ENCODE measurements around the gene ADRM1.

The ADRM1 gene, protein sequence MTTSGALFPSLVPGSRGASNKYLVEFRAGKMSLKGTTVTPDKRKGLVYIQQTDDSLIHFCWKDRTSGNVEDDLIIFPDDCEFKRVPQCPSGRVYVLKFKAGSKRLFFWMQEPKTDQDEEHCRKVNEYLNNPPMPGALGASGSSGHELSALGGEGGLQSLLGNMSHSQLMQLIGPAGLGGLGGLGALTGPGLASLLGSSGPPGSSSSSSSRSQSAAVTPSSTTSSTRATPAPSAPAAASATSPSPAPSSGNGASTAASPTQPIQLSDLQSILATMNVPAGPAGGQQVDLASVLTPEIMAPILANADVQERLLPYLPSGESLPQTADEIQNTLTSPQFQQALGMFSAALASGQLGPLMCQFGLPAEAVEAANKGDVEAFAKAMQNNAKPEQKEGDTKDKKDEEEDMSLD

GRCh38 chr20:62302341-62303061 is at the start of gene ADRM1:
Gene ADRM1, plus strand, starts transcription at chr20:62302997. Its CDS starts 572 bp downstream, at chr20:62303569.
- peak; percentile 93 to 96 (median 94) for DNase-seq (ENCODE audit: low read depth in 3 of 3)

DNA sequence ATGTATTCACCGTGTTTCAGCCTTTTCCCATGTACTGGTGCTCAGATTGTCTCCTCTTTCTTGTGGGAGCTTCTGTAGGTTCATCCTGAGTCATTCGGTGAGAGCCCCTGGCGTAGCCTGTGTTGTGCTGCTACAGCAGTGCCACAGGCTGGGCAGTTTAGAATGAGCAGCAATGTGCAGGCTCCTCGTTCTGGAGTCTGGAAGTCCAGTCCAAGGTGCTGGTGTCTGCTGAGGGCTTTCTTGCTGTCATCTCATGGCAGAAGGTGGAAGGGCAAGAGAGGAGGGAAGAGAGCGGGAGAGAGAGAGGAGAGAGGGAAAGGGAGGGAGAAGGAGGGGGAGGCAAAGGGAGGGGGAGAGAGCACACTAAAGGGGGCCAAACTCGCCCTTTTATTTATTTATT is 49.4 kb upstream of the ADRM1 start:
- no peak for DNase-seq (ENCODE audit: low read depth in 3 of 3)

- DNase-seq (ENCODE audit: low read depth in 3 of 3) = no peak
Observed at GRCh38 chr20:62254021-62254724, 48.6 kb upstream of the ADRM1 start.

DNA sequence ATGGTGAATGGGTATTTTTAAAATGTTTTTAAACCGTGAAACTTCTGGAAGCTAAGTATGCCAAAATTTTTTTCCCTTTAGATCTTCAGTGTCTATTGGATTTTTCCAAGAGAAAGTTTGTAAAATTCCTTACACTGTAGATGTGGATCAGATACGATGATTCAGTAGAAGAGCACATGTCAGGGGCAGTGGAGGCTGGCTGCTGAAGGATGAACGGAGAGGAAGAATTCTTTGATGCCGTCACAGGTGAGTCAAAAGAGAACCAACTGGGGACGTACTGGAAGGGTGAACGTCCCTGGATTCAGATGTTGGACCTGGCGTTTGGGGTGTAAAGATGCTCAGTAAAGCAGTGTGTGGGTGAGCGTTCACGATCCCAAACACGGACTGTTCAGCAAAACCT is 46.8 kb upstream of the ADRM1 start:
- DNase-seq (ENCODE audit: low read depth in 3 of 3) = no peak

DNA sequence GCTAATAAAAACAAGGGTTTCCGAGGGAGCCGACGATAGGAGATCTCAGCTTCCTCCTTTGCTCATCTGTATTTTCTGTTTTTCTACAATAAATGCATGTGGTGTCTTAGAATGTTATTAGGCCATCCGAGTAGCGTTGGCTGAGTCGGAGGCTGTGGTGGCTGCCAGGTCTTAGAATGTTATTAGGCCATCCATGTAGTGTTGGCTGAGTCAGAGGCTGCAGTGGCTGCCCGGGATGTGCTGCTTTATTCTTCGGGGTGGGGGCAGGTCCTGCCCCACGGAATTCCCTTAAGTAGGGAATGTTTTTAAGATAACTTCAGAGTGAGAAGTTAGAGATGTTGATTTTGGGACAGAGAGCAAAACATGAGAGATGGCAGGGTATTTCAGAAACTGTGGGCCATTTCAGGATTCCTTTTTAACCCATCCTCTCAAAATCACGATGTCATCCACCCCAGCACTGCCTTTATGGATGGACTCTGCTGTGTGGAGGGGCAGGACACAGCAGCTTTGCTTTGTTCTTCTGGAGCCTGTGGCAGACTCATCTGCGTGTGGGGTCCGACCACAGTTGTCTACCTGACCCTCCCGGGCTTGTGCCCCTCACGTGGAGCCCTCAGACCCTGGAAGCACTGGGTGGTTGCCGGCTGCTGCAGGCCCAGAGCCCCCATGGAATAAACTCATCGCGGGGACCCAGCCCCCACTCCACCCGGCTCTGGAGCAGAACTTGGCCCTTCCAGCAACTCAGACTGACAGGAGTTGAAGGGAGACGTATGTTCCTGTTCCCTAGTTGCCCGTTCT is 44.1 kb upstream of the ADRM1 start:
- no peak for DNase-seq (ENCODE audit: low read depth in 3 of 3)

GRCh38 chr20:62259294-62259565 is 43.6 kb upstream of the ADRM1 start:
- no peak for DNase-seq (ENCODE audit: low read depth in 3 of 3)

DNA sequence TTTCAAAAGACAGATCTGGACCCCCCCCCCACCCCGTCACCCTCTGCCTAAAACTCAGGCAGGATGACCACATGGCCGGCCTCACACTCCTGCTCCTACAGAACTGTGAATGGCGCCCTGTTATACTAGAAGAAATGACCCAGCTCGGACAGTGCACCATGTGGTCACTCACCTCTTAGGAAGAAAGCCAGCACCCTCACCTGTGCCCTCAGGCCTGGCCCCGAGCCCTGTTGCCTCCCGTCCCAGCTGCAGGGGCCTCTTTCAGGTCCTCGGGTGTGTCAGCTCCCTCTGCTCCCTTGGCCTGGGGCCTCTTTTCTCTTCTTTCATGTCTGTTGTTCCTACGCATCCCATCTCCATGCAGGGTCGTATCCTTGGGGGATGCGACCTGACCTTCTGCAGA is 40.7 kb upstream of the ADRM1 start:
- DNase-seq (ENCODE audit: low read depth in 3 of 3) = no peak

DNA sequence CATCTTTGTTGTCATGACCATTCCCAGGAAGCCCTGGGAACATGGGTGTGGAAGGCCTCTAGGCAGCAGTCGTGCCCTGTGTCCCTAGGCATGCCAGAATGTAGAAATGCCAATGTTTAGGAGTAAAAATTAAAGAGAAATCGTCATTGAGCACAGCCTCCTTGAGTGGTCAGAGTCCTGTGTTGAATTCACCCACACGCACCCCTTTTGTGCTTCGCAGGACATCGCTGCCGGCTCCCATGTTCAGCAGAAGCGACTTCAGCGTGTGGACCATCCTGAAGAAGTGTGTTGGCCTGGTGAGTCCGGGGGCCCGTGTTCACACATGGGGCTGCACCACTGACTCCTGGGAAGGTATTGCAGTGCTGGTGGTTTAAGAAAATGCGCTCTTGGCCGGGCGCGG is 39.4 kb upstream of the ADRM1 start:
- DNase-seq (ENCODE audit: low read depth in 3 of 3) = no peak

- DNase-seq (ENCODE audit: low read depth in 3 of 3) = no peak
Observed at GRCh38 chr20:62265365-62265764, 37.4 kb upstream of the ADRM1 start.

GRCh38 chr20:62266340-62266739 is 36.5 kb upstream of the ADRM1 start:
- DNase-seq (ENCODE audit: low read depth in 3 of 3) = no peak

DNA sequence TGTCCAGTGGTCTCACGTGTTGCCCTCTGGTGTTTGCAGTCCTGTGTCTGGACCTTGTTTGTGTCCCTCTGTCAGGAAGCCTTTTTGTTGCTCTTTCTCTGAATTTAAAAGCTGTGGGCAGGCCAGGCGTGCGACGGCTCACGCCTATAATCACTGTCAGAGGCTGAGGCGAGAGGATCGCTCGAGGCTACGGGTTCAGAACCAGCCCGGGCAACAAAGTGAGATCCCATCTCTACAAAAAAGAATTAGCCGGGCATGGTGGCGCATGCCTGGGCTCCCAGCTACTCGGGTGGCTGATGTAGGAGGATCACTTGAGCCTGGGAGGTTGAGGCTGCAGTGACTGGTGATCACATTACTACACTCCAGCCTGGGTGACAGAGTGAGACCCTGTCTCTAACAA is 35.9 kb upstream of the ADRM1 start:
- DNase-seq (ENCODE audit: low read depth in 3 of 3) = no peak

GRCh38 chr20:62267543-62267942 is 35.3 kb upstream of the ADRM1 start:
- DNase-seq (ENCODE audit: low read depth in 3 of 3) = no peak

GRCh38 chr20:62268228-62268900 is 34.4 kb upstream of the ADRM1 start:
- no peak for DNase-seq (ENCODE audit: low read depth in 3 of 3)

DNA sequence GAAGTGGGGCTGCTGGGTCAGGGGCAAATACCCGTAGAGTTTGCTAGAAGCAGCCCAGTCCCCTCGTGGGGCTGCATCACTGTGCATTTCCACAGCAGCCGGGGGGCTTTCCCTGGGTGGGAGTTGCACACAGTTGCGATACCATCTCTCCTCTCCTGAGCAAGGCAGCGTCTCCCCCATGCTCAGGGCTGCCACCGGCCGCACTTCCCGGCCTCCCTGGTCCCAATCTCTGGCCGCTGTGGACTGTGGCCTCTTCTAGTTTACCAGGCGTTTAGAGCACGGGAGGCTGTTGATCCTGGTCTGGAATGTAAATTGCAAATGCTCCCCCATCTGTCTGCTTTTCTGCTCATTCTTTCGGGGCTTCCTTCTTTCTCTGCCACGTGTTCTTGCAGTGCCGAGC is 33.4 kb upstream of the ADRM1 start:
- no peak for DNase-seq (ENCODE audit: low read depth in 3 of 3)

DNA sequence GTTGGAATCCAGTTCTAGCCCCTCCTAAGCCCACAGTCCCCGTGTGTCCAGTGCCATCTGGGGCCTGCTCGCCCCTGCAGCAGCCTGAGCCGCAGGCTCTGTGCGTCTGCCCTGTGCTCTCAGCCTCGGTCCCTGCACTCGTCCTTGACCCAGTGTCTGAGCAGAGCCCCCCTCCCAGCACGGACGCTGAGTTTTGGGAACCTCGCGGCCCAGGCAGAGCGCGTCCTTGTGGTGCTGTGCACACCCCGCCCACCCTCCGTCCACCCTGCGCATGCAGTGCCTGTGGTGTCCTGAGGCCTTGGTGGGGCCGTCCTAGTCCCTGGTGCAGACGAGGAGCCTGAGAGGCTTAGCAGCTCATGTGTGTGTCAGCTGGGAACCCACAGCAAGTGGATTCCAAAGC is 32.9 kb upstream of the ADRM1 start:
- DNase-seq (ENCODE audit: low read depth in 3 of 3) = no peak

DNA sequence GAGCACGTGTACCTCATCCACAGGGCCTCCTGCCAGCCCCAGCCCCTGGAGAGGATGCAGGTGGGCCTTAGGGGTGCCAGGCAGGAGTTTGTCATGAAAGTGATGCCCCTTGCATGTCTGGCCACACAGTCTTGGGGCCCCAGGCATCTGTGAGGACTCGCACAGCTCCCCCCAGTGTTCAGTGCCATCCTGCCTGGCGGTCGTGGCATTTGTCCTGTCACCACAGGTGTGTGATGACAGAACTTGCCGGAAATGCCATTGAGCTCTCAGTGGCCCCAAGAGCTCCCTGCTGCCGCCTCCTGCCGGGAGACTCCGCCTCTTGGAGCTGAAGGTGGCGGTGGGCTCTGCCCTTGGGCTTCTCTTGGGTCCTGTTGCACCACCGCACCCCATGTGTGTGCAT is 30.6 kb upstream of the ADRM1 start:
- no peak for DNase-seq (ENCODE audit: low read depth in 3 of 3)

GRCh38 chr20:62273416-62273815 is 29.4 kb upstream of the ADRM1 start:
- no peak for DNase-seq (ENCODE audit: low read depth in 3 of 3)

GRCh38 chr20:62274332-62274950 is 28.4 kb upstream of the ADRM1 start:
- no peak for DNase-seq (ENCODE audit: low read depth in 3 of 3)

DNA sequence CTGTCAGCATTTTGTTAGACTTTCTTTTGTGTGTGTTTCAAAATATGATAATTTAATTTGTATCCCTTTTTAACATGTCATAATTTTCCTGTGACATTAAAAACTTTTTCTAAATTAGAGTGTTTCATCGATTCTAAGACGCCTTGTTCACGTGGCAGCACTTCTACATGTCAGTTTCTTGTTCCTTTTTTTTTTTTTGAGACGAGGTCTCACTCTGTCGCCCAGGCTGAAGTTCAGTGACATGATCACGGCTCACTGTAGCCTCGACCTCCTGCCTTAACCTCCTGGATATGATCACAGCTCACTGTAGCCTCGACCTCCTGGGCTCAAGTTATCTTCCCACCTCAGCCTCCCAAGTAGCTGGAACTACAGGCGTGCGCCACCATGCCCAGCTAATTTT is 27.6 kb upstream of the ADRM1 start:
- no peak for DNase-seq (ENCODE audit: low read depth in 3 of 3)

- DNase-seq (ENCODE audit: low read depth in 3 of 3) = no peak
Observed at GRCh38 chr20:62276439-62276838, 26.4 kb upstream of the ADRM1 start.

- no peak for DNase-seq (ENCODE audit: low read depth in 3 of 3)
Observed at GRCh38 chr20:62277253-62277652, 25.5 kb upstream of the ADRM1 start.

Measured in stimulated activated CD4-positive, alpha-beta T cell treated with anti-CD3 and anti-CD28 coated beads, TNF-alpha, amount 100 ng/mL, for 4 hours (primary cell).